NCI-H2196 treated with DMSO at 0.1 percent for 48 hours (cell line): ENCODE results near the gene TLCD2.
"Not testable (repeated sequence)": the region's sequence is repeated elsewhere in the genome, so short reads cannot be mapped to it uniquely, and the experiment has no call there.

Source experiments
- DNase-seq: peaks from one replicate; lab custom pipeline; 2025; ENCODE audit not compliant: unreplicated experiment; lab: John Stamatoyannopoulos, UW

The TLCD2 gene

DNA sequence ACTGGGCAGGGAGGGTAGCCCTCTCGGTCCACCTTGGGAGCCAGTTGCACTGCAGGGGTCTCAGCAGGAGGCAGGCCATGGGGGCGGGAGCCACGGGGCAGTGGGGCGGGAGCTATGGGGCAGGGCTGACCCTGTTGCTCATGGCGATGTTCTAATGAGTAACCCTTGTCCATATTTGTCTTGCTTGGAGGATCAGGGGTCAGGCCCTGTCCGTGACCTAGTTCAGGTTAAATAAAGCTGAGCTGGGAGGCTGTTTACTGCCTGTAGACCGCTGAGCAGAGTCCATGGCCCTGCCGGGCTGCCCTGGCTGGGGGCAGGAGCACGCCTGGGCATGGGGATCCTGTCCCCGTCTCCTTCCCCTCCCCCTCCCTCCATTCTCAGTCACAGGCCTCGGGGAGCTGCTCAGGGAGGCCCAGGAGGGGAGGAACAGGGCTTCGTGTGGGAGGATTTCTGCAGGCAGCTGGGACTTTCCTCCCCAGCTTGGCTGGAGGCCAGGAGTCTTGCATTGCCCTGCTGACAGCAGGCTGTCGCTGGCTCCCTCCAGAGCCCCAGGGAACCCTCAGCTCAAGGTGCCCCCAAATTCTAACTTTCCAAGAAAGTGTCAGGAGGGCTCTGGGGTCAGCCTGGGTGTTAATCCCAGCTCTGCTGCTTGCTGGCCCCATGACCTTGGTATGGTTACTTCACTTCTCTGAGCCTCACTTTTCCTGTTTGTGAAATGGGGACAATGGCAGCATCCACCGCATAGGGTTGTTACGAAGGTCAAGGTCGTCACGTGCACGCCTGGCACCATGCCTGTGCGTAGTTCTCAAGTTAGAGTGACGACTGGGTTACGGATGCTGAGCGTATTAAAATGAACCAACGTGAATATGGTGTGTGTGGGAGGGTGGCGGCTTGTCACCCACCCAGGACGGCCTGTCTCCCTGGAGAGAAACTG lies 26.4 kb upstream of the TLCD2 start:
- no peak for DNase-seq

DNA sequence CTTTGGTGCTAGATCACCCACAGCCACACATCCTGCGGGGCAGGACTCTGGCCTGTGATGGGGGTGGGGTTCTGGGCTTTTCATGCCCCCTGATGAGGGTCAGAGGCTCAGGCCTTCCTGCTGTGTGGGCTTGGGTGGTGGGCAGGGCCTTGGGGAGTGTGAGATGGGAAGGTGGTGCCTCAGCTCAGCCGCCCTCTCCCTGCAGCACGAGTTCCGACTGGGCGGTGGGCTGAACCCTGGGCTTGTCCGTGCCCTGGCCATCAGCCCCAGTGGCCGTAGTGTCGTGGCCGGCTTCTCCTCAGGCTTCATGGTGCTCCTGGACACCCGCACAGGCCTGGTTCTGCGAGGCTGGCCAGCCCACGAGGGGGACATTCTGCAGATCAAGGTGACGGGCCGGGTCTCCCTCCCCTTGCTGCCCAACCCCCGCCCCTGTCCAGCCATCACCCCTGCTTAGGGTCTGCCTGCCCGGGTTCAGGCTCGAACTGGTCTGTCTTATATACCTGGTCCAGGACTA lies 25.7 kb upstream of the TLCD2 start:
- DNase-seq: no peak

DNA sequence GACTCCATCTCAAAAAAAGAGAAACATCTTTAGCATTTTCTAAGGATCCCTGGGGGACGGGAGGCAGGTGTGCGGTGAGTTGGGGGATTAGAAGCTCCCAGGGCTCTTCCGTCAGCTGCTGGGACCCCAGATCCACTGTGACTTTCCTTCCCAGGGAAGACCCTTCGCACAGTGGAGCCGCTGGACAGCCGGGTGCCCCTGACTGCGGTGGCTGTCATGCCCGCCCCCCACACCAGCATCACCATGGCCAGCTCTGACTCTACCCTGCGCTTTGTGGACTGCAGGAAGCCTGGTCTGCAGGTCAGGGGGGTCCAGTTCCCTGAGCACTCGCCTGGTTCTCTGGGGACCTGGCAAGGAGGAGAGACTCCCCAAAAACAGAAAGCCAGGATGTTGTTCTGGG lies 25.2 kb upstream of the TLCD2 start:
- DNase-seq: no peak

DNA sequence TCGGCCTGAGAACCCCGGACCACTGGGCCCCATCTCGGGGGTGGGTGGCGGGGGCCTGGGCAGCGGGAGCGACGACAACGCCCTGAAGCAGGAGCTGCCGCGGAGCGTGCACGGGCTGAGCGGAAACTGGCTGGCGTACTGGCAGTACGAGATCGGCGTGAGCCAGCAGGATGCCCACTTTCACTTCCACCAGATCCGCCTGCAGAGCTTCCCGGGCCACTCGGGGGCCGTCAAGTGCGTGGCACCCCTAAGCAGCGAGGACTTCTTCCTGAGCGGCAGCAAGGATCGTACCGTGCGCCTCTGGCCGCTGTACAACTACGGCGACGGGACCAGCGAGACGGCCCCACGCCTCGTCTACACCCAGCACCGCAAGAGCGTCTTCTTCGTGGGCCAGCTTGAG lies 23.6 kb upstream of the TLCD2 start:
- DNase-seq: no peak

DNA sequence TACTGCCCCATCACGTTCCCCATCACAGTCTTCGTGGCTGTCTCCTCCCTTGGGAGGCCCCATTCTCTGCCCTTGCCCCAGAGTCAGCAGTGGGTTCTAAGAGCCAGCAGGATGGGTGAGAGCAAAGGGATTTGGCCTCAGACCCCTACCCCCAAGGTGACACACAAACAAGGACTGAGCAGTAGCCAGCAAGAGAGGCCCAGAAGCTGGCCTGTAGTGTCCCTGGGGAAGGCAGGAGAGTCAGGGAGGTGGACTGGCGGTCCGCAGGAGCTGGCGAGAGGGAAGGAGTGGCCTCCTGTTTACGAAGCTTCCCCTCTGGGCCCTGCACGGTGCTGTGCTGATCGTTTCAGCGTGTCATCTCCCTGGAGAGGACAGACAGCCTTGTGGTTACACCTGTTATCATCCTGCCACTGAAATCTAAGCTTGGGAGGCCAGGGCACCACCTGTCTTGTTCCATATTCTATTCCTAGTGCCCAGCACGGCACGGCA lies 22.7 kb upstream of the TLCD2 start:
- no peak for DNase-seq

DNA sequence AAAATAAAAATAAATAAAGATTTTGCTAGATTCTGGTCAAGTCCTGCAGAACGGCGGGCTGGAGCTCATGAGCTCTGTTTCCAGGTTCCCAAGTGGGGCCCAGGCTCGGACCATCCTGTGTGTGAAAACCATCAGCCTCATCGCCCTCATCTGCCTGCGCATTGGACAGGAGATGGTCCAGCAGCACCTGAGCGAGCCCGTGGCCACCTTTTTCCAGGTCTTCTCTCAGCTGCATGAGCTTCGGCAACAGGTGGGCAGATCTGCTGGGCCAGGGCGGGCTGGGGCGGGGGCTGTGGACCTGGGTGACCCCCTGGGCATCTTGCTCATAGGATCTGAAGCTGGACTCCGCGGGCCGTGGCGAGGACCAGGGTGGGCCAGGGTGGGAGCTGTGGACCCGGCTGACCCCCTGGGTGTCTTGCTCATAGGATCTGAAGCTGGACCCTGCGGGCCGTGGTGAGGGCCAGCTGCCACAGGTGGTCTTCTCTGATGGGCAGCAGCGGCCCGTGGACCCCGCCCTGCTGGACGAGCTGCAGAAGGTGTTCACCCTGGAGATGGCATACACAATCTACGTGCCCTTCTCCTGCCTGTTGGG lies 22.2 kb upstream of the TLCD2 start:
- DNase-seq: no peak

DNA sequence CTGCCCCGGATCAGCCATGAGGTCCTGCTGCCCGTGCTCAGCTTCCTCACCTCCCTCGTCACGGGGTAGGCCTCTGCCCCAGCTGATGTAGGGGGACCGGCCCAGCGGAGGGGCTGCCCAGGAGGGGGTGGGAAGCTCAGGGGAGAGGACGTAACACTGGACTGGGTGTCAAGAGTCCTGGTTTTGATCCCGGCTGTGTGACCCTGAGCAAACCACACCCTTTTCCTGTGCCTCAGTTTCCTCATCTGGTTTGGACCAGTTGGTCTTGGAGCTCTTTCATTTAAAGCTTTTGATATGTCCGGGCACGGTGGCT lies 21.0 kb upstream of the TLCD2 start:
- no peak for DNase-seq

DNA sequence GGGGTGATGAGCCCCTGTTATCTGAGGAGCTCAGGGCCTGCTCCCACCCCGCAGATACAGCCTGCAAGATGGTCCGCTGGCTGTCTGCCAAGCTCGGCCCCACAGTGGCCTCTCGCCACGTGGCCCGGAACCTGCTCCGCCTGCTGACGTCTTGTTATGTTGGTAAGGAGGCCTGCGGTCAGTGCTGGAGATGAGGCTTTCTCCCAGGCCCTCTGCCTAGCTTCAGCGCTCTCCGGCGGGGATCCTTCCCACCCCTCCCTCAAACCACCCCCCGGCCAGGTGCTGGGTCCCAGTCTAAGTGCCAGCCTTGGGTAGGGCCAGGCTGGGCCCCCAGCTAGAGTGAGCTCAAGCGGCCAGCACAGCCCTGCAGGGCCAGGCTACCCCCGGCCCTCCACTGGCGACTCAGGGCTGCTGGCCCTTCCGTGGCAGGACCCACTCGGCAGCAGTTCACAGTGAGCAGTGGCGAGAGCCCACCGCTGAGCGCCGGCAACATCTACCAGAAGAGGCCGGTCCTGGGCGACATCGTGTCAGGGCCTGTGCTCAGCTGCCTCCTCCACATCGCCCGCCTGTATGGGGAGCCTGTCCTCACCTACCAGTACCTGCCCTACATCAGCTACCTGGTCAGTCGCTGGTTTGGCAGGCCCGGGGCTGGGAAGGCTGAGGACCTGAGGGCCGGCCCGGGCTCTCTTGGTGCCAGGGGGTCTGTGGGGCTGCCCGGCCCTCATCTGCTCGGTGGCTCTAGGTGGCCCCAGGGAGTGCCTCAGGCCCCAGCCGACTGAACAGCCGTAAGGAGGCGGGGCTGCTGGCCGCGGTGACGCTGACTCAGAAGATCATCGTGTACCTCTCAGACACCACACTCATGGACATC lies 20.4 kb upstream of the TLCD2 start:
- no peak for DNase-seq

DNA sequence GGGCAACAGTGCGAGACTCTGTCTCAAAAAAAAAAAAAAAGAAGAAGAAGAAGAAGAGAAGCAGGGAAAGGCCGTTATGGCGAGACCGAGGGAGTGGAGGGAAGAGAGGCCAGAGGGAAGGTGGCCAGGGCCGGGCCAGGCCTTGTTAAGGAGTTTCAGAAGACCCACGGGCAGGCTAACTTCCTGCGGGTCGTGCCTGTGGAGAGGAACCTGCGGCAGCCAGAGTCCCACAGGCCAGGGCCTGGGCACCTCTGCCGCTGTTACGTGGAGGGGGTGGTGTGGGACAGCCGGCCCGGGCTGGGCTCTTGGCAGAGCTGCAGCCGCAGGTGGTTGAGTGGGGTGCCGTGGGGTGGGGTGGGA lies 19.8 kb upstream of the TLCD2 start:
- DNase-seq: no peak

DNA sequence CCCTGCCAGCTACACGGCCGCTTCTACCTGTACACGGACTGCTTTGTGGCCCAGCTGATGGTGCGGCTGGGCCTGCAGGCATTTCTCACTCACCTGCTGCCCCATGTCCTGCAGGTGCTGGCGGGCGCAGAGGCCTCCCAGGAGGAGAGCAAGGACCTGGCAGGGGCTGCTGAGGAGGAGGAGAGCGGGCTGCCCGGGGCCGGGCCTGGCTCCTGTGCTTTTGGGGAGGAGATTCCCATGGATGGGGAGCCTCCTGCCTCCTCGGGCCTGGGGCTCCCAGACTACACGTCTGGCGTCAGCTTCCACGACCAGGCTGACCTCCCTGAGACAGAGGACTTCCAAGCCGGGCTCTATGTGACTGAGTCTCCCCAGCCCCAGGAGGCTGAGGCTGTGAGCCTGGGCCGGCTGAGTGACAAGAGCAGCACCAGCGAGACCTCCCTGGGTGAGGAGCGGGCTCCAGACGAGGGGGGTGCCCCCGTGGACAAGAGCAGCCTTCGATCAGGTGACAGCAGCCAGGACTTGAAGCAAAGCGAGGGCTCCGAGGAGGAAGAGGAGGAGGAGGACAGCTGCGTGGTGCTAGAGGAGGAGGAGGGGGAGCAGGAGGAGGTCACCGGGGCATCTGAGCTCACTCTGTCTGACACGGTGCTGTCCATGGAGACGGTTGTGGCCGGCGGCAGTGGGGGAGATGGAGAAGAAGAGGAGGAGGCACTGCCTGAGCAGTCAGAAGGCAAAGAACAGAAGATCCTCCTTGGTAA lies 17.9 kb upstream of the TLCD2 start:
- DNase-seq: no peak

DNA sequence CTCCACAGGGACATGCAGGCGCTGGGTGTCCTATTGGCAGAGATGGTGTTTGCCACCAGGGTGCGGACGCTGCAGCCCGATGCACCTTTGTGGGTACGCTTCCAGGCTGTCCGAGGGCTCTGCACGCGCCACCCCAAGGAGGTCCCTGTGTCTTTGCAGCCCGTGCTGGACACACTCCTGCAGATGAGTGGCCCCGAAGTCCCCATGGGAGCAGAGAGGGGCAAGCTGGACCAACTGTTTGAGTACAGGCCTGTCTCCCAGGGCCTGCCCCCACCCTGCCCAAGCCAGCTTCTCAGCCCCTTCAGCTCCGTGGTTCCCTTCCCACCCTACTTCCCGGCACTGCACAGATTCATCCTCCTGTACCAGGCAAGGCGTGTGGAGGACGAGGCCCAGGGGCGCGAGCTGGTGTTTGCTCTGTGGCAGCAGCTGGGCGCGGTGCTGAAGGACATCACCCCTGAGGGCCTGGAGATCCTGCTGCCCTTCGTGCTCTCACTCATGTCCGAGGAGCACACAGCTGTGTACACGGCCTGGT lies 17.1 kb upstream of the TLCD2 start:
- no peak for DNase-seq

DNA sequence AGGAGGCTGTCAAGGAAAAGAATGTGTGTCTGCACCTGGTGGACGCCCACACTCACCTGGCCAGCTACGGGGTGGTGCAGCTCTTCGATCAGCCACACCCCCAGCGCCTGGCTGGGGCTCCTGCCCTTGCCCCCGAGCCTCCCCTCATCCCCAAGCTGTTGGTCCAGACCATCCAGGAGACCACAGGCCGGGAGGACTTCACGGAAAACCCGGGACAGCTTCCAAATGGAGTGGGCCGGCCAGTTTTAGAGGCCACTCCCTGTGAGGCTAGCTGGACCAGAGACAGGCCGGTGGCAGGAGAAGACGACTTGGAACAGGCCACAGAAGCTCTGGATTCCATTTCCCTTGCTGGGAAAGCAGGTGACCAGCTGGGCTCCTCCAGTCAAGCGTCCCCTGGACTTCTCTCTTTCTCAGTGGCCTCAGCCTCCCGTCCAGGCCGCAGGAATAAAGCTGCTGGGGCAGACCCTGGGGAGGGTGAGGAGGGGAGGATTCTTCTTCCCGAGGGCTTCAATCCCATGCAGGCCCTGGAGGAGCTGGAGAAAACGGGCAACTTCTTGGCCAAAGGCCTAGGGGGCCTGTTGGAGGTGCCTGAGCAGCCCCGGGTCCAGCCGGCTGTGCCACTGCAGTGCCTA lies 16.6 kb upstream of the TLCD2 start:
- DNase-seq: no peak

DNA sequence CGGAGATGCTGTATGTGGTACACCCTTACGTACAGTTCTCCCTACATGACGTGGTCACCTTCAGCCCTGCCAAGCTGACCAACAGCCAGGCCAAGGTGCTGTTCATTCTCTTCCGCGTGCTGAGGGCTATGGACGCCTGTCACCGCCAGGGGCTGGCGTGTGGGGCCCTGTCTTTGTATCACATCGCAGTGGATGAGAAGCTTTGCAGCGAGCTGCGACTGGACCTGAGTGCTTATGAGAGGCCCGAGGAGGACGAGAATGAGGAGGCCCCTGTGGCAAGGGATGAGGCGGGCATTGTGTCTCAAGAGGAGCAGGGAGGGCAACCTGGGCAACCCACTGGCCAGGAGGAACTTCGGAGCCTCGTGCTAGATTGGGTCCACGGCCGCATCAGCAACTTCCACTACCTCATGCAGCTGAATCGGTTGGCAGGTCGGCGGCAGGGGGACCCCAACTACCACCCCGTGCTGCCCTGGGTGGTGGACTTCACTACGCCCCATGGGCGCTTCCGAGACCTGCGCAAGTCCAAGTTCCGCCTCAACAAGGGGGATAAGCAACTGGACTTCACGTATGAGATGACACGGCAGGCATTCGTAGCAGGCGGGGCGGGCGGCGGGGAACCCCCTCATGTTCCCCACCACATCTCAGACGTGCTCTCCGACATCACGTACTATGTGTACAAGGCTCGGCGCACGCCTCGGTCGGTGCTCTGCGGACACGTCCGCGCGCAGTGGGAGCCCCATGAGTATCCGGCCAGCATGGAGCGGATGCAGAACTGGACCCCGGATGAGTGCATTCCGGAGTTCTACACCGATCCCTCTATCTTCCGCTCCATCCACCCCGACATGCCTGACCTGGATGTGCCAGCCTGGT lies 15.7 kb upstream of the TLCD2 start:
- DNase-seq: no peak

DNA sequence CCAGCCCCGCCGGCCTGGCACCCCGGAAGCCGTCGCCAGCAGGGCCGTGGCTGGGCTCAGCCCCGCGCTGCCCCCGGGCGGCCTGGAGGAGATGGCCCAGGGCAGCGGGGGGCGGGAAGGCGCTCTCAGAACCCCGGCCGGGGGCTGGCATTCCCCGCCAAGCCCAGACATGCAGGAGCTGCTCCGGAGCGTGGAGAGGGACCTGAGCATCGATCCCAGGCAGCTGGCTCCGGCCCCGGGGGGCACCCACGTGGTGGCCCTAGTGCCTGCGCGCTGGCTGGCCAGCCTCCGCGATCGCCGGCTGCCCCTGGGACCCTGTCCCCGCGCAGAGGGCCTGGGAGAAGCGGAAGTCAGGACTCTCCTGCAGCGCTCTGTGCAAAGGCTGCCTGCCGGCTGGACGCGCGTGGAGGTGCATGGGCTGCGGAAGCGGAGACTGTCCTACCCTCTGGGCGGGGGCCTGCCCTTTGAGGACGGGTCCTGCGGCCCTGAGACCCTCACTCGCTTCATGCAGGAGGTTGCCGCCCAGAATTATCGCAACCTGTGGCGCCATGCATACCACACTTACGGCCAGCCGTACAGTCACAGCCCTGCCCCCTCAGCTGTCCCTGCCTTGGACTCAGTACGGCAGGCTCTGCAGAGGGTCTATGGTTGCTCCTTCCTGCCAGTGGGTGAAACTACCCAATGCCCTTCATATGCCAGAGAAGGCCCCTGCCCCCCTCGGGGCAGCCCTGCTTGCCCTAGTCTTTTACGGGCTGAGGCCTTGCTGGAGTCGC lies 14.9 kb upstream of the TLCD2 start:
- no peak for DNase-seq

DNA sequence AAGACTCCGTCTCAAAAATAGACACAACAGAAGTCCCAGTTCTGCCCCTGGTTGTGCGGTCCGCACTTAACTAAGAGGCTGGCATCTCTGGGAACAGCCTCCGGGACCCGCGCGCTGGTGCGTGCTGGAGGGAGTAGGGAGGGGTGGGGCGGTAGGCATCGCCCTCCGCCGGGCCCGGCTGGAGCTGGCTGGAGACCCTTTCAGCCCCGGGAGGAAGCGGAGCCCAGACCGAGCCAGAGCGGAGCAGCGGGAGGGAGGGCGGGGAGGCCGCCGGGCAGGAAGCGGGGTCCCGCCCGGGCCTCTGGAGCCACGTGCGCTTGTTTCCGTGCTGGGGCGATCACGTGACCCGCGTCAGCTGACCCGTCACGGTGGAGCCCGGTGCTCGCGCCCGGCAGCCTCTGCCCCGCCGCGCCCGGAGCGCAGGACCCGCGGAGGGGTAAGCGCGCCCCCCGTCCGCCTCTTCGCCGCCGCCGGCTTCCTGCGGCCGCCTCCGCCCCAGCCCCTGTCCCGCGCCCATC lies 14.2 kb upstream of the TLCD2 start, which contains the start of gene WDR81:
TSS of gene WDR81 (plus strand) at position 354 of the 518 bp plus-strand sequence. CDS start 256 bp downstream, outside the sequence.
- peak; percentile 23 for DNase-seq

DNA sequence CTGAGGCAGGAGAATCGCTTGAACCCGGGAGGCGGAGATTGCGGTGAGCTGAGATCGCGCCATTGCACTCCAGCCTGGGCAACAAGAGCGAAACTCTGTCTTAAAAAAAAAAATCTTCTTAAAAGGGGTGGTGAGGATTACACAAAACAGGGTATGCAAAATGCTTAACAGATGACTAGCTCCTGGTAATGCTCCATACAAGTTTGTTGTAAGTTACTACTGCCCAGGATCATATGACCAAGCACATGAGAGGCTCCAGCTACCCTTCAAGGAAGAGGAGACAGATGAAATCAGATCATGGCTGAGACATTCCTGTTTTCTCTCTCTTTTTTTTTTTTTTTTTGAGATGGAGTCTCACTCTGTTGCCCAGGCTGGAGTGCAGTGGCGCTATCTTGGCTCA lies 11.8 kb upstream of the TLCD2 start:
- not testable (repeated sequence) for DNase-seq

DNA sequence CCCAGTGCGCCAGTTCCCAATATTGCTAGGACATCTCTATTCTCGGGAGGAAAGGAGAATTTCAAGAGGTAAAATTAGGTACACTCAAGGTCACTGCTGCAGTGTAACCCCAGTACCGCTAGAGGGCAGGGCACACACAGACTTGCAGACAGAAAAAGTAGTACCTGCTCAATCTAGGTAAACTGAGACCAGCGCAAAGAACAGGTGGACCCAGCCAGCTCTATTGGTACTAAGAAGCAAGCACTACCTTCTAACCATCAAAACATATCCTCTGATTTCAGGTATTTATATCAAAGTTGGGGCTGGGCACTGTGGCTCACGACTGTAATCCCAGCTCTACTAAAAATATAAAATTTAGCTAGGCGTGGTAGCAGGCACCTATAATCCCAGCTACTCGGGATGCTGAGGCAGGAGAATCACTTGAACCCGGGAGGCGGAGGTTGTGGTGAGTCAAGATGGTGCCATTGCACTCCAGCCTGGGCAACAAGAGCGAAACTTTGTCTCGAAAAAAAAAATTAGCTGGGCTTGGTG lies 10.7 kb upstream of the TLCD2 start:
- DNase-seq: no peak
